HCT116 (cell line): ENCODE data around the gene PLA2G4B. TPM values are rescaled to one million over a fixed set of nuclear protein-coding genes. Genes with fewer than 3 reads are reported as not detected.

Source experiments
- ATAC-seq: fragments of 200-7000 bp; cut with Tn5 transposase; 2 replicates; pipeline ENCODE4 v1.9.1; 2020; ENCODE audit warnings: mild to moderate bottlenecking, moderate library complexity
- BruUV-seq: library from RNA; stranded (reverse); fragments of 400-500 nt; replicated peaks from 2 replicates; lab custom pipeline; 2021; lab: Mats Ljungman, UMichigan
- CTCF ChIA-PET: fragments of 300-600 bp; sonication (Branson Sonifier 250); formaldehyde crosslinking; loops from one replicate; lab custom pipeline; 2021; ENCODE audit warnings: antibody characterized with exemption; lab: Charles Lee
- POLR2A ChIA-PET: fragments of 300-600, 350-600 bp; sonication (Branson Sonifier 250); formaldehyde crosslinking; loops from one replicate; lab custom pipeline; 2021; ENCODE audit warnings: antibody characterized with exemption; lab: Charles Lee
- RAD21 ChIA-PET, 2 experiments: fragments of 300-600 bp; sonication (Branson Sonifier 250); formaldehyde crosslinking; loops; one replicate each; lab custom pipeline; 2023; ENCODE audit warnings: low total read pairs in 2 of 2; ENCODE audit not compliant: uncharacterized antibody in 2 of 2, unreplicated experiment in 2 of 2, low non-redundant PET in 1 of 2; lab: Charles Lee
- DNase-seq: peaks from one replicate; pipeline ENCODE4 v3.0.0-alpha.2; 2010; ENCODE audit warnings: low read depth, low spot score
- H2AFZ ChIP-seq: fragments of 200-600 bp; shearing (Covaris generic), sonication (generic); 2 replicates; pipeline ENCODE4 v1.6.1; 2017; ENCODE audit warnings: low read depth, mixed run types, mixed read lengths, antibody characterized with exemption, low read length; ENCODE audit not compliant: poor library complexity, severe bottlenecking
- H3K27ac ChIP-seq: 2 replicates; pipeline ENCODE4 v1.5.1; 2012; ENCODE audit warnings: low read depth, low read length
- H3K27me3 ChIP-seq: fragments of 200-600 bp; sonication (generic); 2 replicates; pipeline ENCODE4 v1.6.1; 2016; ENCODE audit warnings: mixed run types, low read length, mixed read lengths; ENCODE audit not compliant: insufficient read depth
- H3K36me3 ChIP-seq, 2 experiments: fragments of 200-500 bp in 1 of 2; fragments of 200-600 bp in 1 of 2; sonication (Bioruptor generic) in 1 of 2; sonication (generic) in 1 of 2; 2 replicates each; pipeline versions ENCODE4 v1.5.1 to v1.6.1; 2014 to 2016; ENCODE audit warnings: low read length in 2 of 2, inconsistent platforms in 1 of 2, mixed read lengths in 1 of 2, mixed run types in 1 of 2; ENCODE audit not compliant: insufficient read depth in 2 of 2, control insufficient read depth in 1 of 2
- H3K4me1 ChIP-seq, 2 experiments: fragments of 200-600 bp in 1 of 2; sonication (generic) in 1 of 2; 2 replicates each; pipeline versions ENCODE4 v1.5.1 to v1.6.1; 2012 to 2017; ENCODE audit warnings: low read length in 2 of 2, inconsistent platforms in 1 of 2, mild to moderate bottlenecking in 1 of 2, mixed read lengths in 1 of 2, mixed run types in 1 of 2, moderate library complexity in 1 of 2; ENCODE audit not compliant: insufficient read depth in 2 of 2, control insufficient read depth in 1 of 2
- H3K4me2 ChIP-seq: fragments of 200-600 bp; sonication (generic); 2 replicates; pipeline ENCODE4 v1.6.1; 2017; ENCODE audit warnings: mixed run types, low read length, mixed read lengths
- H3K4me3 ChIP-seq, 2 experiments: fragments of 200-600 bp in 1 of 2; sonication (generic) in 1 of 2; replicated peaks in 1 of 2; 2 replicates each; pipeline ENCODE4 v1.5.1; 2011 to 2016; ENCODE audit warnings: low read length in 2 of 2, control low read depth in 1 of 2, low read depth in 1 of 2, mild to moderate bottlenecking in 1 of 2, mixed read lengths in 1 of 2, mixed run types in 1 of 2
- H3K79me2 ChIP-seq: fragments of 200-600 bp; sonication (generic); 2 replicates; pipeline ENCODE4 v1.6.1; 2017; ENCODE audit warnings: mild to moderate bottlenecking, mixed run types, low read length, moderate library complexity, mixed read lengths; ENCODE audit not compliant: insufficient read depth
- H3K9ac ChIP-seq: fragments of 200-600 bp; sonication (generic); 2 replicates; pipeline ENCODE4 v1.6.1; 2016; ENCODE audit warnings: low read length, mixed read lengths
- H3K9me2 ChIP-seq: fragments of 200-600 bp; sonication (generic), shearing (Covaris generic); 2 replicates; pipeline ENCODE4 v1.6.1; 2017; ENCODE audit warnings: mixed run types, mild to moderate bottlenecking, moderate library complexity; ENCODE audit not compliant: insufficient read depth
- H3K9me3 ChIP-seq, 2 experiments: fragments of 200-500 bp in 1 of 2; fragments of 200-600 bp in 1 of 2; sonication (Bioruptor generic) in 1 of 2; sonication (generic) in 1 of 2; 2 replicates each; pipeline ENCODE4 v1.6.1; 2014 to 2017; ENCODE audit warnings: low read length in 2 of 2, mixed read lengths in 2 of 2, inconsistent platforms in 1 of 2, low read depth in 1 of 2, mild to moderate bottlenecking in 1 of 2, mixed run types in 1 of 2, moderate library complexity in 1 of 2; ENCODE audit not compliant: control insufficient read depth in 1 of 2, insufficient read depth in 1 of 2
- H4K20me1 ChIP-seq: fragments of 200-600 bp; sonication (generic), shearing (Covaris generic); 2 replicates; pipeline ENCODE4 v1.6.1; 2017; ENCODE audit warnings: mixed run types, mild to moderate bottlenecking, moderate library complexity; ENCODE audit not compliant: insufficient read depth
- CEBPB ChIP-seq: IDR thresholded peaks from 2 replicates; pipeline ENCODE4 v1.6.1; 2012; ENCODE audit warnings: low read depth
- EGR1 ChIP-seq: IDR thresholded peaks from 2 replicates; pipeline ENCODE4 v1.6.1; 2012; ENCODE audit warnings: low read depth
- ELF1 ChIP-seq: IDR thresholded peaks from 2 replicates; pipeline ENCODE4 v1.6.1; 2012; ENCODE audit warnings: low read depth, borderline replicate concordance
- POLR2AphosphoS5 ChIP-seq: IDR thresholded peaks from 2 replicates; pipeline ENCODE4 v1.6.1; 2011; ENCODE audit warnings: mild to moderate bottlenecking, low read depth, low read length, moderate library complexity
- SRF ChIP-seq: IDR thresholded peaks from 2 replicates; pipeline ENCODE4 v1.6.1; 2012; ENCODE audit warnings: low read depth
- TCF7L2 ChIP-seq: IDR thresholded peaks from 2 replicates; pipeline ENCODE4 v1.7.0; 2011; ENCODE audit warnings: borderline replicate concordance, inconsistent platforms; ENCODE audit not compliant: insufficient read depth, insufficient read length; ENCODE audit errors: extremely low read depth
- YY1 ChIP-seq: IDR thresholded peaks from 2 replicates; pipeline ENCODE4 v1.6.1; 2011; ENCODE audit warnings: low read length, low read depth, moderate library complexity, mild to moderate bottlenecking; ENCODE audit not compliant: insufficient replicate concordance; ENCODE audit errors: extremely low read depth
- ZBTB33 ChIP-seq: IDR thresholded peaks from 2 replicates; pipeline ENCODE4 v1.6.1; 2011; ENCODE audit warnings: mild to moderate bottlenecking, low read length, moderate library complexity; ENCODE audit not compliant: insufficient replicate concordance; ENCODE audit errors: extremely low read depth
- ZFX ChIP-seq: fragments of 450-650 bp; IDR thresholded peaks from 2 replicates; pipeline ENCODE4 v1.6.1; 2017
- intact Hi-C: fragments of 100-400 bp; cut with micrococcal nuclease; formaldehyde crosslinking; loops from 2 replicates; pipeline ENCODE4 v1.10.0; 2022
- total RNA-seq: library from RNA; stranded (reverse); gene quantifications from one replicate; pipeline ENCODE4 v1.2.1, GENCODE V29; 2021; ENCODE audit not compliant: unreplicated experiment
- TF ChIP-seq, protein P1 (sequence below), 3 experiments: fragments of 200-600 bp in 1 of 3; sonication (generic) in 1 of 3; IDR thresholded peaks in 2 of 3; conservative IDR thresholded peaks in 1 of 3; 2 replicates each; pipeline ENCODE4 v1.5.1; 2012 to 2017; ENCODE audit warnings: low read depth in 2 of 3, low read length in 2 of 3, antibody characterized with exemption in 1 of 3, borderline replicate concordance in 1 of 3, control low read depth in 1 of 3, mild to moderate bottlenecking in 1 of 3, mixed read lengths in 1 of 3, mixed run types in 1 of 3, moderate library complexity in 1 of 3; ENCODE audit not compliant: insufficient read depth in 1 of 3

The PLA2G4B gene
- total RNA-seq, 1 experiment from 2014 or later = 4.7 TPM

GRCh38 chr15:41836073-41836472 is 2.6 kb upstream of the PLA2G4B start:
- Histone ChIP-seq H3K4me3 (no peak overlapping the region), H3K79me2 (no peaks in the 10 kb centered on the region), H3K4me1 (peaks cover 9 to 12% of the 10 kb centered on the region in 2 experiments; a peak in 2 of 4 replicates), H3K27ac (no peak overlapping the region), H3K9me3 (no peaks in the 10 kb centered on the region), H3K9me2 (no peaks in the 10 kb centered on the region), H3K36me3 (no peaks in the 10 kb centered on the region), H3K9ac (no peak overlapping the region), H3K27me3 (no peaks in the 10 kb centered on the region), H4K20me1 (no peaks in the 10 kb centered on the region), H2AFZ (no peak overlapping the region), H3K4me2 (no peak overlapping the region)
- DNase-seq (no peak), ATAC-seq (no peak)
- no TSS peak for BruUV-seq
- RAD21 ChIA-PET = no interaction called here
- TF ChIP-seq TCF7L2 = no peak
- intact Hi-C loops = no loop called here
- POLR2A ChIA-PET = no interaction called here
- CTCF ChIA-PET = interaction anchor here (1.3 kb wide), 1 partner anchor 62 kb away, joined by 3 read pairs; the partner anchor contains the start of gene MAPKBP1

DNA sequence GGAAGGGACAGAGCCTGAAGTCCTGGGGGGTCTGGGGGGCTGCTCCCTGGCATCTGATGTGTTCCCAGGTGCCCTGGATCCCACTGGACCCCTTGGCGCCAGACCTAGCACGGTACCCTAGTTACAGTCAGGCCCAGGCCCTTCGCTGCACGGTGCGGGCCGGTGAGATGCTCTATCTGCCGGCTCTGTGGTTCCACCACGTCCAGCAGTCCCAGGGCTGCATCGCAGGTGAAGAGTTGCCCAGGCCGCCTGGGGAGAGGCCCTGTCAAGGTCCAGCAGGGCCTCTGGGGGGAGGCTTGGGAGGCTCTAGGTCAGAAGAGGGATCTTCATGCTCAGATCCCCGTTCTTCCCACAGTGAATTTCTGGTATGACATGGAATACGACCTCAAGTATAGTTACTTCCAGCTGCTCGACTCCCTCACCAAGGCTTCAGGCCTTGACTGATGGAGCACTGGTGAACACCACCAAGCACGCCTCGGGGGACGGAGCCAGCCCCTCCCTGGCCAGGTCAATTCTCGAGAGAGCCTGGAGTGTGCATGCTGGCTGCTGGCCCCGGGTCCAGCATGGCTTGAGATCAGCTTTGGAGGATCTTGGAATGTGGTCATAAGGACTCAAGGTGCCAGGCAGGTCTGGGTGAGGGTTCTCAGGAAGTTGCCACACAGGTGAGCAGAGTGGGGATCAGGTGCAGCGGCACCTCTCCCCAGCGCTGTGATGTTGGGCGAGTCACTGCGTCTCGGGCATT is 1.8 kb upstream of the PLA2G4B start:
- no TSS peak for BruUV-seq
- intact Hi-C loops = no loop called here
- RAD21 ChIA-PET = no interaction called here
- Histone ChIP-seq H3K9me3 (no peaks in the 10 kb centered on the region), H3K9me2 (no peaks in the 10 kb centered on the region), H3K4me2 (no peak overlapping the region), H3K36me3 (no peaks in the 10 kb centered on the region), H3K79me2 (no peaks in the 10 kb centered on the region), H3K27ac (no peak overlapping the region), H3K27me3 (no peaks in the 10 kb centered on the region), H3K4me1 (peaks cover 9 to 12% of the 10 kb centered on the region in 2 experiments; a peak in 2 of 4 replicates), H3K4me3 (no peak overlapping the region), H2AFZ (no peak overlapping the region), H3K9ac (no peak overlapping the region), H4K20me1 (no peaks in the 10 kb centered on the region)
- ATAC-seq (no peak), DNase-seq (no peak)
- CTCF ChIA-PET = interaction anchor here (1.3 kb wide), 1 partner anchor 62 kb away, joined by 3 read pairs; the partner anchor contains the start of gene MAPKBP1
- POLR2A ChIA-PET = no interaction called here
- TF ChIP-seq ZFX = no peak
- no peak for TF ChIP-seq ZBTB33
- TF ChIP-seq ELF1 = no peak
- TF ChIP-seq, protein P1, sequence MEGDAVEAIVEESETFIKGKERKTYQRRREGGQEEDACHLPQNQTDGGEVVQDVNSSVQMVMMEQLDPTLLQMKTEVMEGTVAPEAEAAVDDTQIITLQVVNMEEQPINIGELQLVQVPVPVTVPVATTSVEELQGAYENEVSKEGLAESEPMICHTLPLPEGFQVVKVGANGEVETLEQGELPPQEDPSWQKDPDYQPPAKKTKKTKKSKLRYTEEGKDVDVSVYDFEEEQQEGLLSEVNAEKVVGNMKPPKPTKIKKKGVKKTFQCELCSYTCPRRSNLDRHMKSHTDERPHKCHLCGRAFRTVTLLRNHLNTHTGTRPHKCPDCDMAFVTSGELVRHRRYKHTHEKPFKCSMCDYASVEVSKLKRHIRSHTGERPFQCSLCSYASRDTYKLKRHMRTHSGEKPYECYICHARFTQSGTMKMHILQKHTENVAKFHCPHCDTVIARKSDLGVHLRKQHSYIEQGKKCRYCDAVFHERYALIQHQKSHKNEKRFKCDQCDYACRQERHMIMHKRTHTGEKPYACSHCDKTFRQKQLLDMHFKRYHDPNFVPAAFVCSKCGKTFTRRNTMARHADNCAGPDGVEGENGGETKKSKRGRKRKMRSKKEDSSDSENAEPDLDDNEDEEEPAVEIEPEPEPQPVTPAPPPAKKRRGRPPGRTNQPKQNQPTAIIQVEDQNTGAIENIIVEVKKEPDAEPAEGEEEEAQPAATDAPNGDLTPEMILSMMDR (IDR thresholded peaks at IDR 0.05 in 2 of 3, conservative IDR thresholded peaks at IDR 0.05 in 1 of 3; ENCODE audit: borderline replicate concordance in 1 of 3, insufficient read depth in 1 of 3, low read depth in 2 of 3, low read length in 2 of 3) = no peak
- TF ChIP-seq EGR1 = no peak
- TF ChIP-seq POLR2AphosphoS5 = no peak
- TF ChIP-seq SRF = no peak
- no peak for TF ChIP-seq CEBPB
- TF ChIP-seq TCF7L2 = no peak
- TF ChIP-seq YY1 = no peak
